HepG2 (cell line): Measurements from ENCODE around the gene PNN. TPM values are rescaled to one million over a fixed set of nuclear protein-coding genes. Genes with fewer than 3 reads are reported as not detected.

ENCODE experiments used
- ARID2 ChIP-seq: sonication (generic); formaldehyde crosslinking; IDR thresholded peaks from 2 replicates; pipeline ENCODE4 v1.8.1; 2022; ENCODE audit warnings: mild to moderate bottlenecking, missing genetic modification reagents, borderline replicate concordance
- ASH2L ChIP-seq: fragments of 300-600, 200-600 bp; sonication (generic); IDR thresholded peaks from 2 replicates; pipeline ENCODE4 v1.7.0; 2017; ENCODE audit warnings: low read depth, mild to moderate bottlenecking, moderate library complexity, mixed read lengths, low read length; ENCODE audit not compliant: insufficient read length
- ESRRA ChIP-seq: sonication (generic); formaldehyde crosslinking; IDR thresholded peaks from 2 replicates; pipeline ENCODE4 v1.5.1; 2020; ENCODE audit warnings: mild to moderate bottlenecking, low read depth, missing genetic modification reagents
- IRX3 ChIP-seq: sonication (generic); formaldehyde crosslinking; IDR thresholded peaks from 2 replicates; pipeline ENCODE4 v1.8.1; 2023; ENCODE audit warnings: mild to moderate bottlenecking, low read depth, missing genetic modification reagents, borderline replicate concordance
- MEF2D ChIP-seq: sonication (generic); formaldehyde crosslinking; IDR thresholded peaks from 2 replicates; pipeline ENCODE4 v1.5.1; 2020; ENCODE audit warnings: mild to moderate bottlenecking, missing genetic modification reagents
- PHF8 ChIP-seq: sonication (generic); formaldehyde crosslinking; IDR thresholded peaks from 2 replicates; pipeline ENCODE4 v1.5.0; 2020; ENCODE audit warnings: missing genetic modification reagents
- STAT6 ChIP-seq: sonication (generic); formaldehyde crosslinking; IDR thresholded peaks from 2 replicates; pipeline ENCODE4 v1.4.0; 2020; ENCODE audit warnings: missing genetic modification reagents, mild to moderate bottlenecking, borderline replicate concordance
- ZBTB21 ChIP-seq: sonication (generic); formaldehyde crosslinking; IDR thresholded peaks from 2 replicates; pipeline ENCODE4 v1.4.0; 2020; ENCODE audit warnings: missing genetic modification reagents
- ZFP82 ChIP-seq: sonication (generic); formaldehyde crosslinking; IDR thresholded peaks from 2 replicates; pipeline ENCODE4 v1.5.1; 2020; ENCODE audit warnings: mild to moderate bottlenecking, missing genetic modification reagents, borderline replicate concordance
- ZNF572 ChIP-seq: sonication (generic); formaldehyde crosslinking; IDR thresholded peaks from 2 replicates; pipeline ENCODE4 v1.5.1; 2020; ENCODE audit warnings: mild to moderate bottlenecking, missing genetic modification reagents
- ZNF772 ChIP-seq: sonication (generic); formaldehyde crosslinking; IDR thresholded peaks from 2 replicates; pipeline ENCODE4 v1.5.0; 2020; ENCODE audit warnings: mild to moderate bottlenecking, missing genetic modification reagents
- ZNF792 ChIP-seq: IDR thresholded peaks from 2 replicates; pipeline ENCODE4 v1.6.1; 2016
- ZNF83 ChIP-seq: sonication (generic); formaldehyde crosslinking; IDR thresholded peaks from 2 replicates; pipeline ENCODE4 v1.4.0; 2020; ENCODE audit warnings: missing genetic modification reagents, mild to moderate bottlenecking, borderline replicate concordance
- polyA plus RNA-seq, 8 experiments: library from polyadenylated mRNA; depleted of rRNA in 3 of 8; stranded (reverse) in 7 of 8; unstranded in 1 of 8; fragments of >200 nt; fragmentation: Illumina TruSeq in 4 of 8; extraction: Trizol in 4 of 8; gene quantifications; 2 replicates each; pipeline versions ENCODE4 v1.2.1 to v1.2.3, GENCODE V29; 2011 to 2016; ENCODE audit warnings: low read depth in 4 of 8, missing spikeins in 1 of 8, mixed read lengths in 1 of 8; ENCODE audit not compliant: insufficient read depth in 1 of 8
- total RNA-seq, 5 experiments: library from RNA; depleted of rRNA; stranded (reverse); fragments of >200 nt; fragmentation: Illumina TruSeq; extraction: Trizol; gene quantifications; 2 replicates each; pipeline ENCODE4 v1.2.3, GENCODE V29; 2016; ENCODE audit warnings: low read depth in 1 of 5
- TF ChIP-seq, protein P1 (sequence below): sonication (generic); formaldehyde crosslinking; IDR thresholded peaks from 2 replicates; pipeline ENCODE4 v1.4.0; 2020; ENCODE audit warnings: missing genetic modification reagents
- TF ChIP-seq, protein P2 (sequence below): sonication (generic); formaldehyde crosslinking; IDR thresholded peaks from 2 replicates; pipeline ENCODE4 v1.4.0; 2020; ENCODE audit warnings: missing genetic modification reagents
- TF ChIP-seq, protein P3 (sequence below): sonication (generic); formaldehyde crosslinking; IDR thresholded peaks from 2 replicates; pipeline ENCODE4 v1.4.0; 2020; ENCODE audit warnings: missing genetic modification reagents

Gene PNN
- total and polyA plus RNA-seq, 2 of the 13 experiments (the other 11 are each of a cell fraction or from before 2014, with no cell fraction given) = 58.0 to 214 TPM

DNA sequence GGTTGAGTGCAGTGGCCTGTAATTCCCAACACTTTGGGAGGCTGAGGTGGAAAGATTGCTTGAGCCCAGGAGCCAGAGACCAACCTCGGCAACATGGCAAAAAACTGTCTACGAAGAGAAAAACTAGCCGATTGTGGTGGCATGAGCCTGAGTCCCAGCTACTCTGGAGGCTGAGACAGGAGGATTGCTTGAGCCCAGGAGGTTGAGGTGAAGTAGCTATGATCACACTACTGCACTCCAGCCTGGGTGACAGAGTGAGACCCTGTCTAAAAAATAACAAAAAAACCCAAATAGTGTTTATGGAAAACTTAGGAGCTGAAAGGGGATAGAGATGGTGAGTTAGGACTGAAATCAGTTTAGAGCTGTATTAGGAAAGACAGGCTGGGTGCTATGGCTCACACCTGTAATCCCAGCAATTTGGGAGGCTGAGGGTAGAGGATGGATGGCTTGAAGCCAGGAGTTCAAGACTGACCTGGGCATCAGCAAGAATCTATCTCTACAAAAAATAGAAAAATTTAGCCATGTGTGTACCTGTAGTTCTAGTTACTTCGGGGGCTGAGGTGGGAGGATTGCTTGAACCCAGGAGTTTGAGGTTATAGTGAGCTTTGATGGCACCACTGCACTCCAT is 9.7 kb downstream of the PNN start (continued):
- TF ChIP-seq, protein P1, sequence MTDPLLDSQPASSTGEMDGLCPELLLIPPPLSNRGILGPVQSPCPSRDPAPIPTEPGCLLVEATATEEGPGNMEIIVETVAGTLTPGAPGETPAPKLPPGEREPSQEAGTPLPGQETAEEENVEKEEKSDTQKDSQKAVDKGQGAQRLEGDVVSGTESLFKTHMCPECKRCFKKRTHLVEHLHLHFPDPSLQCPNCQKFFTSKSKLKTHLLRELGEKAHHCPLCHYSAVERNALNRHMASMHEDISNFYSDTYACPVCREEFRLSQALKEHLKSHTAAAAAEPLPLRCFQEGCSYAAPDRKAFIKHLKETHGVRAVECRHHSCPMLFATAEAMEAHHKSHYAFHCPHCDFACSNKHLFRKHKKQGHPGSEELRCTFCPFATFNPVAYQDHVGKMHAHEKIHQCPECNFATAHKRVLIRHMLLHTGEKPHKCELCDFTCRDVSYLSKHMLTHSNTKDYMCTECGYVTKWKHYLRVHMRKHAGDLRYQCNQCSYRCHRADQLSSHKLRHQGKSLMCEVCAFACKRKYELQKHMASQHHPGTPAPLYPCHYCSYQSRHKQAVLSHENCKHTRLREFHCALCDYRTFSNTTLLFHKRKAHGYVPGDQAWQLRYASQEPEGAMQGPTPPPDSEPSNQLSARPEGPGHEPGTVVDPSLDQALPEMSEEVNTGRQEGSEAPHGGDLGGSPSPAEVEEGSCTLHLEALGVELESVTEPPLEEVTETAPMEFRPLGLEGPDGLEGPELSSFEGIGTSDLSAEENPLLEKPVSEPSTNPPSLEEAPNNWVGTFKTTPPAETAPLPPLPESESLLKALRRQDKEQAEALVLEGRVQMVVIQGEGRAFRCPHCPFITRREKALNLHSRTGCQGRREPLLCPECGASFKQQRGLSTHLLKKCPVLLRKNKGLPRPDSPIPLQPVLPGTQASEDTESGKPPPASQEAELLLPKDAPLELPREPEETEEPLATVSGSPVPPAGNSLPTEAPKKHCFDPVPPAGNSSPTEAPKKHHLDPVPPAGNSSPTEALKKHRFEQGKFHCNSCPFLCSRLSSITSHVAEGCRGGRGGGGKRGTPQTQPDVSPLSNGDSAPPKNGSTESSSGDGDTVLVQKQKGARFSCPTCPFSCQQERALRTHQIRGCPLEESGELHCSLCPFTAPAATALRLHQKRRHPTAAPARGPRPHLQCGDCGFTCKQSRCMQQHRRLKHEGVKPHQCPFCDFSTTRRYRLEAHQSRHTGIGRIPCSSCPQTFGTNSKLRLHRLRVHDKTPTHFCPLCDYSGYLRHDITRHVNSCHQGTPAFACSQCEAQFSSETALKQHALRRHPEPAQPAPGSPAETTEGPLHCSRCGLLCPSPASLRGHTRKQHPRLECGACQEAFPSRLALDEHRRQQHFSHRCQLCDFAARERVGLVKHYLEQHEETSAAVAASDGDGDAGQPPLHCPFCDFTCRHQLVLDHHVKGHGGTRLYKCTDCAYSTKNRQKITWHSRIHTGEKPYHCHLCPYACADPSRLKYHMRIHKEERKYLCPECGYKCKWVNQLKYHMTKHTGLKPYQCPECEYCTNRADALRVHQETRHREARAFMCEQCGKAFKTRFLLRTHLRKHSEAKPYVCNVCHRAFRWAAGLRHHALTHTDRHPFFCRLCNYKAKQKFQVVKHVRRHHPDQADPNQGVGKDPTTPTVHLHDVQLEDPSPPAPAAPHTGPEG (CRISPR knock-in tag) = no peak
- TF ChIP-seq ZNF83 = no peak
- no peak for TF ChIP-seq MEF2D
- no peak for TF ChIP-seq ESRRA
- no peak for TF ChIP-seq ZBTB21 (CRISPR knock-in tag)
- TF ChIP-seq STAT6 = no peak
- no peak for TF ChIP-seq ZNF792
- peak; percentile 15 for TF ChIP-seq ASH2L
- peak; percentile 17; the same call in 1 of the 2 replicates for TF ChIP-seq PHF8 (CRISPR knock-in tag)
- no peak for TF ChIP-seq ZNF772 (CRISPR knock-in tag)
- TF ChIP-seq, protein P2, sequence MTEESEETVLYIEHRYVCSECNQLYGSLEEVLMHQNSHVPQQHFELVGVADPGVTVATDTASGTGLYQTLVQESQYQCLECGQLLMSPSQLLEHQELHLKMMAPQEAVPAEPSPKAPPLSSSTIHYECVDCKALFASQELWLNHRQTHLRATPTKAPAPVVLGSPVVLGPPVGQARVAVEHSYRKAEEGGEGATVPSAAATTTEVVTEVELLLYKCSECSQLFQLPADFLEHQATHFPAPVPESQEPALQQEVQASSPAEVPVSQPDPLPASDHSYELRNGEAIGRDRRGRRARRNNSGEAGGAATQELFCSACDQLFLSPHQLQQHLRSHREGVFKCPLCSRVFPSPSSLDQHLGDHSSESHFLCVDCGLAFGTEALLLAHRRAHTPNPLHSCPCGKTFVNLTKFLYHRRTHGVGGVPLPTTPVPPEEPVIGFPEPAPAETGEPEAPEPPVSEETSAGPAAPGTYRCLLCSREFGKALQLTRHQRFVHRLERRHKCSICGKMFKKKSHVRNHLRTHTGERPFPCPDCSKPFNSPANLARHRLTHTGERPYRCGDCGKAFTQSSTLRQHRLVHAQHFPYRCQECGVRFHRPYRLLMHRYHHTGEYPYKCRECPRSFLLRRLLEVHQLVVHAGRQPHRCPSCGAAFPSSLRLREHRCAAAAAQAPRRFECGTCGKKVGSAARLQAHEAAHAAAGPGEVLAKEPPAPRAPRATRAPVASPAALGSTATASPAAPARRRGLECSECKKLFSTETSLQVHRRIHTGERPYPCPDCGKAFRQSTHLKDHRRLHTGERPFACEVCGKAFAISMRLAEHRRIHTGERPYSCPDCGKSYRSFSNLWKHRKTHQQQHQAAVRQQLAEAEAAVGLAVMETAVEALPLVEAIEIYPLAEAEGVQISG (CRISPR knock-in tag) = no peak
- no peak for TF ChIP-seq ZNF572 (CRISPR knock-in tag)
- no peak for TF ChIP-seq ZFP82 (CRISPR knock-in tag)
- TF ChIP-seq IRX3 (CRISPR knock-in tag) = no peak
- no peak for TF ChIP-seq ARID2
- TF ChIP-seq, protein P3, sequence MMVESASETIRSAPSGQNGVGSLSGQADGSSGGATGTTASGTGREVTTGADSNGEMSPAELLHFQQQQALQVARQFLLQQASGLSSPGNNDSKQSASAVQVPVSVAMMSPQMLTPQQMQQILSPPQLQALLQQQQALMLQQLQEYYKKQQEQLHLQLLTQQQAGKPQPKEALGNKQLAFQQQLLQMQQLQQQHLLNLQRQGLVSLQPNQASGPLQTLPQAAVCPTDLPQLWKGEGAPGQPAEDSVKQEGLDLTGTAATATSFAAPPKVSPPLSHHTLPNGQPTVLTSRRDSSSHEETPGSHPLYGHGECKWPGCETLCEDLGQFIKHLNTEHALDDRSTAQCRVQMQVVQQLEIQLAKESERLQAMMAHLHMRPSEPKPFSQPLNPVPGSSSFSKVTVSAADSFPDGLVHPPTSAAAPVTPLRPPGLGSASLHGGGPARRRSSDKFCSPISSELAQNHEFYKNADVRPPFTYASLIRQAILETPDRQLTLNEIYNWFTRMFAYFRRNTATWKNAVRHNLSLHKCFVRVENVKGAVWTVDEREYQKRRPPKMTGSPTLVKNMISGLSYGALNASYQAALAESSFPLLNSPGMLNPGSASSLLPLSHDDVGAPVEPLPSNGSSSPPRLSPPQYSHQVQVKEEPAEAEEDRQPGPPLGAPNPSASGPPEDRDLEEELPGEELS (CRISPR knock-in tag) = no peak
